ENCODE data around the gene ACSL5.
"Not testable (repeated sequence)": the region's sequence is repeated elsewhere in the genome, so short reads cannot be mapped to it uniquely, and the experiment has no call there.

Gene ACSL5

GRCh38 chr10:112424651-112425050 is 50.7 kb downstream of the ACSL5 start:
- no peak for DNase-seq

- DNase-seq, result no peak
These were observed 52.2 kb downstream of the ACSL5 start for GRCh38 chr10:112426111-112426510.

GRCh38 chr10:112429147-112429546 is 55.2 kb downstream of the ACSL5 start:
- DNase-seq, result no peak

- DNase-seq, result no peak
These were observed 55.8 kb downstream of the ACSL5 start for GRCh38 chr10:112429654-112430230.

- DNase-seq, result no peak
These were observed 59.2 kb downstream of the ACSL5 start for GRCh38 chr10:112433136-112433535.

DNA sequence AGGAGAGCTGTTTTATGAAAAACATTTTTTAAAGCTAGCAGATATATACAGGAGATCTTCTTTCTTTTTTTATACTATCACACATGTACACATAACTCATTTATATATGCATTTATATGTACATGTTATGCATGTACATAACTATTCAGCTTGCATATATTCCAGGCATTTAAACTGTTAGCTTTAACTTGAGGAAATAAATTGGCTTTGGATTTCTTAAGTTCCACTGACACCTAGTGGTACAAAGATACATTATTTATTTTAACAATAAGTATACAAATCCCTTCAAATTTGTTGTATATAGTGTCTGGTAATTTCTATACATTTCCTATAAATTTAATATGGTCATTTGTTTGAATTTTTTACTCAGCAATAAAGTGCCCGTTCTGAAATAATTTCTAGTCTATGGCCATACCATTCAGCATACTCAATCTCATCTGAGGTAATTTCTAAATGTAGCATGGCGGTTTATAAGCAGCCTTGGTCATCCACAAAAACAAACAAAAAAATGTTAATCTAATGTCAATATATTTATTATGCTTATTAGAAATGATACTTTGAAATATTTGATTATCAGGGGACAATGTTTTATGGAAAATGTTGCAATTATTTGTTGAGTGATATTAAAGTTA is 61.2 kb downstream of the ACSL5 start:
- DNase-seq, result no peak

- DNase-seq, result no peak
These were observed 64.4 kb downstream of the ACSL5 start for GRCh38 chr10:112438356-112438755.

- DNase-seq, result no peak
These were observed 67.6 kb downstream of the ACSL5 start for GRCh38 chr10:112441520-112441919.

GRCh38 chr10:112442063-112442462 is 68.1 kb downstream of the ACSL5 start:
- DNase-seq, result no peak

DNA sequence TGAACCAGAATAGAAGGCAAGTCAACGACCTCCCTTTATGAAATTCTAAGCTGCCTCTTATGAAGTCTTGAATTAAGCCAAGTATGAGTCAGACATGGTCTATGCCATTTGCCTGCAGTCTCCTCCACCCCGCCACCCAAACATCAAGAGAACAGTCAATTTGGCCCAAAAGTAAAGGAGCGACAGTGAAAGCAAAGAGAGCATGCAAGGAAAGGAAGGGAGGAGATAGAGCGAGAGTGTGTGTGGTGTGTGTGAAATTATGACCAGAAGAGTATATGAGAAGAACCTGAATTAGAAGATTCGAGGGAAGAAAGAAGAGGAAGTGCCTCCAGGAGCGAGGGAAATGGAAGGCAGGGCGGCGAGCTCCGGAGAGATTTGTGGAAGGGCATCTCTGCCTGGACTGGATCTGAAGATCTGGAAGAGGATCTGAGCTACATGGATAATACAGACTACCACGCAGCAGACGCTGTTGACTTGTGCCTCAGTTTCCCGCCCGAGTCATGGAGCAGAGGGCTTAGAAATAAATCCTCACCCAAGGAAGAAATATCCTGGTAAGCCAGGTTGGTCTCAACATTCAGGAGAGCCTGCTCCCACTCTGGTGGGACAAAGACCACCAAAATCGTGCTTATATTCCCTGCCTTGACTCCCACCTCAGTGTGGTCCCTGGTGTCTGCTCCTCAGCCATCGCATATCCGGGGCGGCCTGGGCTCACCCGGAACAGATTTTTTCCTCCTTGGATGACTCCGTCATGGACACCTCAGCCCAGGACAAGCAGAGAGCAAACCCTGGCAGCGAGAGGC is 72.3 kb downstream of the ACSL5 start:
- peak; percentile 10 for DNase-seq

DNA sequence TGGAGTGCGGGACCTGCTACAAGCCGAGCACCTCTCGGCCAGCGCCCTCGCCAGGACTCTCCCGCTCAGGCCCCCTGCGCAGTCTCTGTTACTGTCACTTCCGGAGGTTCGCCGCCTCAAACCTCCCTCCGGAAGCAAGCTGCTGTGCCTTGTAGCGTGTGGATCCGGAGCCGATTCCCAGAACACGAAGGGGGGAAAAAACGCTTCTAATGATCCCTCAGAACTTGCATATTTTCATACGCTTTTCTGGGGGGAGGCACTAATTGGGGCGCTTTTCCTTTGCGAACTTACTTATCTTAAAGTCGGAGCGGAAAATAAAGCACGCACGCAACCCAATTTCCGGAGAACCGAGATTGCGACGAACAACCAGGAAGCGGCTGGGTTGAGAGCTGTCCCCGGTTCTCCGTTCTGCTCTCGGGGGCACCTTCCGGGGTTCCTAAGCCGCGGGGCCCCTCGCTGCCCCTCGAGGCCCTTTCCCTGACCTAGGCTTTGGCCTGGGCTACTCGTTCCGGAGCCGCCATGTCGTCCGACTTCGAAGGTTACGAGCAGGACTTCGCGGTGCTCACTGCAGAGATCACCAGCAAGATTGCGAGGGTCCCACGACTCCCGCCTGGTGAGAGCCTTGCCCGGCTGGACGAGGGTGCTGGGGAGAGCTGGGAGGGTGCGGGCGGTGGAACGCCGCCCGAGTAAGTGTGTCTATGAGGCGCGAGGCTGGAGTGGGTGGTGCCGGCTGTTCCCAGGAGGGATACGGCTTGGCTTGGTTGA is 73.1 kb downstream of the ACSL5 start, which contains the start of the genes VTI1A and ZDHHC6:
VTI1A (plus strand) TSS at position 361 of the 765 bp plus-strand sequence; CDS start at position 520, 159 bp downstream.
ZDHHC6 (minus strand) TSS at position 60 of the 765 bp plus-strand sequence. CDS start 1,478 bp downstream, outside the sequence.
- DNase-seq, result peak; percentile 86

DNA sequence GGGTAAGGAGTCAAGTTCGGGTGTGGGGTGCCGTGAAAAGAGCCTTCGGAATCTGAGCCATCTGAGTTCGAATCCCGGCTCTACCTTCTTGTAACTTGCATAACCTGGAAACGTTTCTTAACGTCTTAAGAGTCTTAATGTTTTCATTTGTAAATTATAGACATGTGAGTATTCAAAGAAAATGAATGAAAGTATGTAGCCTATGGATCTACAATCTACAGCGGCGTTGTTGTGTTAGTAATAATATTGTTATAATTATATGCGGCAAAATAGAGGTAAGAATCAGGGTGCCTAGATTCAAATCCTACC is 73.7 kb downstream of the ACSL5 start:
- DNase-seq, result no peak

GRCh38 chr10:112448888-112449287 is 75.0 kb downstream of the ACSL5 start:
- no peak for DNase-seq

DNA sequence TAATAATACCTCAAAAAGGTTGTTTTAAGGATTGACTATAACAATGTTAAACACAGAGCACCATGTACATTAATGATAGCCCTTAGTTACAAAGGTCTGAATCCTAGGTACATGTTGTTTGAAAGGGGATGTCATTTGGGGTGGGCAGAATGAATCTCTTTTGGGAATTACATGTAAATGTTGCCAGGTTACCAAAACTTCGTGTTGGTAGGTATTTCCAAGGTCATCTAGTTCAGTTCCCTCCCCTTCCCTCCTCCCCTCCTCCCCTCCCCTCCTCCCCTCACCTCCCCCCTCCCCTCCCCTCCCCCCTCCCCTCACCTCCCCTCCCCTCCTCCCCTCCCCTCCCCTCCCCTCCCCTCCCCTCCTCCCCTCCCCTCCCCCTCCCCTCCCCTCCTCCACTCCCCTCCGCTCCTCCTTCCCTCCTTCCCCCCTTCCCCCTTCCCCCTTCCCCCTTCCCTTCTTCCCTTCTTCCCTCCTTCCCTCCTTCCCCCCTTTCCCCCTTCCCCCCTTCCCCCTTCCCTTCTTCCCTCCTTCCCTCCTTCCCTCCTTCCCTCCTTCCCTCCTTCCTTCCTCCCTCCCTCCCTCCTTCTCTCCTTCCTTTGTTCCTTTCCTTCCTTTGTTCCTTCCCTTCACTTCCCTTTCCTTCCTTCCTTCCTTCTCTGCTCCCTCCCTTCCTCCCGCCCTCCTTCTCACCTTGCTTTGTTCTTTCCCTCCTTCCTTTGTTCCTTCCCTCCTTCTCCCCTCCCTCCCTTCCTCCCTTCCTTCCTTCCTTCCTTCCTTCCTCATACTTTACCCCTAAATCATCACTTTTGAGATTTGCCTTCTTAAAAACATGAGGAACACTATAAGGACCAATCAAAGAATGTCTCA is 81.2 kb downstream of the ACSL5 start:
- DNase-seq, result no peak

GRCh38 chr10:112456533-112456932 is 82.6 kb downstream of the ACSL5 start:
- no peak for DNase-seq

DNA sequence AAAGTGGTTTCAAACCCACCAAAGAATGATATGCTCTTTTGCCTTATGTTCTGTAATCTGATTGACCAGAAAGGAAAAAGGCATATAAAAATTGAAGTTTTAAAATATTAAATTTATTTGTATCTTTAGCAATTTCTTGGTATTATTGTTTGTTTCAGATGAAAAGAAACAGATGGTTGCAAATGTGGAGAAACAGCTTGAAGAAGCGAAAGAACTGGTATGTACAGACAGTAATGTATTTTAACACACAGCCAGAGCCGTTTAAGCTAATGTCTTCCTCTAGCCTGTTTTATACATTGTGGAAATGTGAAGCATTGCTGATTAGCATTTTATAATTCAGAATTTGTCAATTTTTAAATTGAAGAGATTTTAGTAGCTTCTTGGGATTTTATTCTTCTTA is 86.5 kb downstream of the ACSL5 start:
- DNase-seq, result no peak

- no peak for DNase-seq
These were observed 87.3 kb downstream of the ACSL5 start for GRCh38 chr10:112461029-112461887.

DNA sequence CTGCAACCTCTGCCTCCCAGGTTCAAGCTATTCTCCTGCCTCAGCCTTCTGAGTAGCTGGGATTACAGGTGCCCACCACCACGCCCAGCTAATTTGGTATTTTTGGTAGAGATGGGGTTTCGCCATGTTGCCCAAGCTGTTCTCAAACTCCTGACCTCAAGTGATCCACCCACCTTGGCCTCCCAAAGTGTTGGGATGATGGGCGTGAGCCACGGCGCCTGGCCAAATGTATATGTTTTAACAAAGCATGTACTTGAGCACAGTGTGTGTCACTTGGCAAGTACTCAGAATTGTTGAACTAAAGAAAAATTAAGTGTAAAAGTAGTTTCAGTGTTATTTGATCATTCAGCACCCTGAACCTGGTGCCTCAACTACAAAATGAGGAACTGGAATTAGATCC is 90.2 kb downstream of the ACSL5 start:
- DNase-seq, result not testable (repeated sequence)

- DNase-seq, result no peak
These were observed 91.5 kb downstream of the ACSL5 start for GRCh38 chr10:112465299-112465883.

DNA sequence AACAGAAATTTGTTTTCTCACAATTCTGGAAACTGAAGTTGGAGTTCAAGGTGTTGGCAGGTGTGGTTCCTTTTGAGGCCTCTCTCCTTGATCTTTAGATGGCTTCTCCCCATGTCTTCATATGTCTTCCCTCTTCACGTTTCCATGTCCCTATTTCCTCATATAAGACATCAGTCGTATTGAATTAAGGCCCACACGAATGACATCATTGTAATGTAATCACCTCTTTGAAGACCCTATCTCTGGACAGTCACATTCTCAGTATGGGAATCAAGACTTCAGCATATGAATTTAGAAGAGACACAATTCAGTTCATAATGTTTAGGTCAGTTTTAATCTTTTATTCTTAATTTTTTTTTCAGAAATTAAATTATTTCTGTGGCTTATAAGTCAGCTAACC is 92.9 kb downstream of the ACSL5 start:
- DNase-seq, result no peak

GRCh38 chr10:112467541-112468075 is 93.7 kb downstream of the ACSL5 start:
- no peak for DNase-seq
